ENCODE results near the gene FAM20C.
"Not testable (repeated sequence)": the region's sequence is repeated elsewhere in the genome, so short reads cannot be mapped to it uniquely, and the experiment has no call there.

Gene FAM20C

GRCh38 chr7:230274-230673, 37.9 kb downstream of the FAM20C start:
- DNase-seq = no peak

GRCh38 chr7:231030-231857, 38.9 kb downstream of the FAM20C start:
- DNase-seq = no peak

GRCh38 chr7:231858-232246, 39.5 kb downstream of the FAM20C start:
- no peak for DNase-seq

GRCh38 chr7:232410-233248, 40.3 kb downstream of the FAM20C start:
- DNase-seq = no peak

GRCh38 chr7:233249-234035, 41.1 kb downstream of the FAM20C start:
- DNase-seq = no peak

- DNase-seq = no peak
Measured at GRCh38 chr7:234051-234707, 41.8 kb downstream of the FAM20C start.

GRCh38 chr7:234708-235553, 42.6 kb downstream of the FAM20C start:
- DNase-seq = no peak

GRCh38 chr7:235576-236395, 43.4 kb downstream of the FAM20C start:
- no peak for DNase-seq

- DNase-seq = no peak
Measured at GRCh38 chr7:236967-237366, 44.6 kb downstream of the FAM20C start.

- DNase-seq = no peak
Measured at GRCh38 chr7:237385-237784, 45.0 kb downstream of the FAM20C start.

GRCh38 chr7:240146-240676, 47.8 kb downstream of the FAM20C start:
- no peak for DNase-seq

- DNase-seq = no peak
Measured at GRCh38 chr7:240887-241421, 48.6 kb downstream of the FAM20C start.

- DNase-seq = no peak
Measured at GRCh38 chr7:241513-241912, 49.1 kb downstream of the FAM20C start.

- not testable (repeated sequence) for DNase-seq
Measured at GRCh38 chr7:242826-243579, 50.6 kb downstream of the FAM20C start.

- not testable (repeated sequence) for DNase-seq
Measured at GRCh38 chr7:243580-243978, 51.2 kb downstream of the FAM20C start.

GRCh38 chr7:244974-245373, 52.6 kb downstream of the FAM20C start:
- DNase-seq = no peak

GRCh38 chr7:245574-246295, 53.4 kb downstream of the FAM20C start:
- no peak for DNase-seq

GRCh38 chr7:246451-246850, 54.1 kb downstream of the FAM20C start:
- DNase-seq = no peak

- DNase-seq = no peak
Measured at GRCh38 chr7:247181-247580, 54.8 kb downstream of the FAM20C start.
